ENCODE measurements around the gene DNAJB12. TPM values are rescaled to one million over a fixed set of nuclear protein-coding genes. Genes with fewer than 3 reads are reported as not detected.
"Not testable (repeated sequence)": the region's sequence is repeated elsewhere in the genome, so short reads cannot be mapped to it uniquely, and the experiment has no call there.

The DNAJB12 gene
- polyA plus RNA-seq, 1 donor (not counting 4 experiments of a cell fraction or from before 2014, with no cell fraction given) = 12.0 TPM

- FAIRE-seq = no peak
These were observed 25.9 kb downstream of the DNAJB12 start for GRCh38 chr10:72328829-72329204.

GRCh38 chr10:72328045-72328828, 26.5 kb downstream of the DNAJB12 start:
- Histone ChIP-seq H3K36me3 (ENCODE audit: control insufficient read depth in 2 of 2, extremely low read depth in 1 of 2, insufficient read depth in 2 of 2, low read length in 2 of 2) (peaks cover 0 to 2% of the 10 kb centered on the region in 2 experiments), H3K9me1 (ENCODE audit: control insufficient read depth, extremely low read depth, insufficient read depth, low read length) (no peaks in the 10 kb centered on the region), H2AFZ (ENCODE audit: control insufficient read depth, low read length) (no peak overlapping the region), H3K27ac (ENCODE audit: control insufficient read depth, insufficient read depth, low read length) (no peak overlapping the region), H3K4me1 (ENCODE audit: control insufficient read depth, extremely low read depth, insufficient read depth, low read length) (peaks cover 42% of the 10 kb centered on the region), H3K9me3 (ENCODE audit: control insufficient read depth, low read depth, low read length) (no peaks in the 10 kb centered on the region), H3K4me3 (ENCODE audit: control insufficient read depth in 2 of 3, extremely low read depth in 1 of 3, insufficient read depth in 2 of 3, low read depth in 1 of 3, low read length in 3 of 3) (no peak overlapping the region), H4K20me1 (ENCODE audit: control insufficient read depth, extremely low read depth, insufficient read depth, low read length) (no peaks in the 10 kb centered on the region), H3K9ac (ENCODE audit: control insufficient read depth, extremely low read depth, insufficient read depth, low read length) (no peak overlapping the region), H3K4me2 (ENCODE audit: control insufficient read depth, extremely low read depth, insufficient read depth, low read depth, low read length) (no peak overlapping the region), H3K79me2 (ENCODE audit: control insufficient read depth, insufficient read depth, low read length) (no peaks in the 10 kb centered on the region), H3K27me3 (ENCODE audit: control insufficient read depth, extremely low read depth, insufficient read depth, low read length) (no peaks in the 10 kb centered on the region)
- no peak for FAIRE-seq
- no peak for DNase-seq (ENCODE audit: low read depth, low spot score)
- dilution Hi-C loops (cut with MboI; ENCODE audit: extremely low pct_ligation_motif_present, low sequenced_read_pairs) = no loop called here
- TF ChIP-seq CTCF (optimal IDR thresholded peaks at IDR 0.05 in 1 of 3, IDR thresholded peaks at IDR 0.05 in 1 of 3, conservative IDR thresholded peaks at IDR 0.05 in 1 of 3; ENCODE audit: extremely low read depth in 1 of 3, insufficient read depth in 2 of 3, low read length in 3 of 3) (peak in 2 of 3 experiments; percentile 44 to 53), EZH2 (IDR thresholded peaks at IDR 0.05; ENCODE audit: low read length) (no peak)

More at GRCh38 chr10:72328829-72329204, 25.9 kb downstream of the DNAJB12 start:
- dilution Hi-C loops (cut with MboI; ENCODE audit: extremely low pct_ligation_motif_present, low sequenced_read_pairs) = no loop called here
- H3K4me3 ChIP-seq (ENCODE audit: control insufficient read depth in 2 of 3, extremely low read depth in 1 of 3, insufficient read depth in 2 of 3, low read depth in 1 of 3, low read length in 3 of 3) = no peak overlapping the region
- H3K4me1 ChIP-seq (ENCODE audit: control insufficient read depth, extremely low read depth, insufficient read depth, low read length) = peaks cover 37% of the 10 kb centered on the region
- H3K9me1 ChIP-seq (ENCODE audit: control insufficient read depth, extremely low read depth, insufficient read depth, low read length) = no peaks in the 10 kb centered on the region
- H3K9me3 ChIP-seq (ENCODE audit: control insufficient read depth, low read depth, low read length) = no peaks in the 10 kb centered on the region
- no peak for DNase-seq (ENCODE audit: low read depth, low spot score)
- H3K9ac ChIP-seq (ENCODE audit: control insufficient read depth, extremely low read depth, insufficient read depth, low read length) = no peak overlapping the region
- peaks cover 5 to 6% of the 10 kb centered on the region in 2 experiments for H3K36me3 ChIP-seq (ENCODE audit: control insufficient read depth in 2 of 2, extremely low read depth in 1 of 2, insufficient read depth in 2 of 2, low read length in 2 of 2)
- H3K4me2 ChIP-seq (ENCODE audit: control insufficient read depth, extremely low read depth, insufficient read depth, low read depth, low read length) = no peak overlapping the region
- no peaks in the 10 kb centered on the region for H3K79me2 ChIP-seq (ENCODE audit: control insufficient read depth, insufficient read depth, low read length)
- no peaks in the 10 kb centered on the region for H3K27me3 ChIP-seq (ENCODE audit: control insufficient read depth, extremely low read depth, insufficient read depth, low read length)
- H3K27ac ChIP-seq (ENCODE audit: control insufficient read depth, insufficient read depth, low read length) = no peak overlapping the region
- H4K20me1 ChIP-seq (ENCODE audit: control insufficient read depth, extremely low read depth, insufficient read depth, low read length) = no peaks in the 10 kb centered on the region
- TF ChIP-seq EZH2 (IDR thresholded peaks at IDR 0.05; ENCODE audit: low read length) = no peak
- no peak for TF ChIP-seq CTCF (optimal IDR thresholded peaks at IDR 0.05 in 1 of 3, IDR thresholded peaks at IDR 0.05 in 1 of 3, conservative IDR thresholded peaks at IDR 0.05 in 1 of 3; ENCODE audit: extremely low read depth in 1 of 3, insufficient read depth in 2 of 3, low read length in 3 of 3)
- no peak overlapping the region for H2AFZ ChIP-seq (ENCODE audit: control insufficient read depth, low read length)

GRCh38 chr10:72326665-72327603, 27.8 kb downstream of the DNAJB12 start:
- H3K4me1 ChIP-seq (ENCODE audit: control insufficient read depth, extremely low read depth, insufficient read depth, low read length) = peaks cover 51% of the 10 kb centered on the region
- H3K9ac ChIP-seq (ENCODE audit: control insufficient read depth, extremely low read depth, insufficient read depth, low read length); H3K27ac ChIP-seq (ENCODE audit: control insufficient read depth, insufficient read depth, low read length); dilution Hi-C loops (cut with MboI; ENCODE audit: extremely low pct_ligation_motif_present, low sequenced_read_pairs); H3K36me3 ChIP-seq (ENCODE audit: control insufficient read depth in 2 of 2, extremely low read depth in 1 of 2, insufficient read depth in 2 of 2, low read length in 2 of 2); DNase-seq (ENCODE audit: low read depth, low spot score); H3K4me3 ChIP-seq (ENCODE audit: control insufficient read depth in 2 of 3, extremely low read depth in 1 of 3, insufficient read depth in 2 of 3, low read depth in 1 of 3, low read length in 3 of 3); FAIRE-seq; H3K9me1 ChIP-seq (ENCODE audit: control insufficient read depth, extremely low read depth, insufficient read depth, low read length); H3K27me3 ChIP-seq (ENCODE audit: control insufficient read depth, extremely low read depth, insufficient read depth, low read length); H3K4me2 ChIP-seq (ENCODE audit: control insufficient read depth, extremely low read depth, insufficient read depth, low read depth, low read length); H2AFZ ChIP-seq (ENCODE audit: control insufficient read depth, low read length); H3K9me3 ChIP-seq (ENCODE audit: control insufficient read depth, low read depth, low read length); H3K79me2 ChIP-seq (ENCODE audit: control insufficient read depth, insufficient read depth, low read length); H4K20me1 ChIP-seq (ENCODE audit: control insufficient read depth, extremely low read depth, insufficient read depth, low read length): not testable (repeated sequence)

All from keratinocyte (primary cell).